ENCODE data around the gene RANBP3L.
"Not testable (repeated sequence)": the region's sequence is repeated elsewhere in the genome, so short reads cannot be mapped to it uniquely, and the experiment has no call there.

The RANBP3L gene

DNA sequence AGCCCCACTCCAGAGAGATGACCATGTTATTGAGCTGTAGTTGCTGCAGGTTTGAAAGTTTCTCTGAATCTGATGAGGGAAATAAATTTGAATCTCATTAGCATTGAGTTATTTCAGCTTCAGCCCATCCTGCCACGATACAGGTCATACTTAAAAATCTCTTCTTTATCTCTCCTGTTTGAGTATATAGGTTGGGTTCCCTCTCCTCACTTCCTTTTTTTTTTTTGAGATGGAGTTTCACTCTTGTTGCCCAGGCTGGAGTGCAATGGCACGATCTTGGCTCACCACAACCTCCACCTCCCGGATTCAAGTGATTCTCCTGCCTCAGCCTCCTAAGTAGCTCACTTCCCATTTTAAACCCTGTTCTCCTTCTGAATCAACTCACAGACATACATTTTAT is 17.9 kb downstream of the RANBP3L start:
- DNase-seq, result not testable (repeated sequence)

DNA sequence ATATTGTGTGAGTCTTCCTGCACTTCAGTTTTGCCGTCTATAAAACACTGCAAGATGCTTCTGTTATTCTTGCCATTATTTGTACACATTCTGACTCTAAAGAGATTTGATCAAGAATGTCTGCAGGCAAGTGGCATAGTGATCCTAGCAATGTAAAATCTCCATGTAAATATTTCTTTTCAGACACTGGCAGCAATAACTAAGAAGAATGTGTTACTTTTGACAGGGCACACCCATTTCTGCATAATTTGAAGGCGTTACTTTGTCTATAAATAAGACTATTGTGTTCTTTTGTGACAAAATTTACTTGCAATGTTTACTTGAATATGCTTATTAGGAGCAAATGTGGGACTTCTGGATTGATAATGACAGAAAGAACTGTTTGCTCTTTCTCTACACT is 20.1 kb downstream of the RANBP3L start:
- DNase-seq, result no peak

DNA sequence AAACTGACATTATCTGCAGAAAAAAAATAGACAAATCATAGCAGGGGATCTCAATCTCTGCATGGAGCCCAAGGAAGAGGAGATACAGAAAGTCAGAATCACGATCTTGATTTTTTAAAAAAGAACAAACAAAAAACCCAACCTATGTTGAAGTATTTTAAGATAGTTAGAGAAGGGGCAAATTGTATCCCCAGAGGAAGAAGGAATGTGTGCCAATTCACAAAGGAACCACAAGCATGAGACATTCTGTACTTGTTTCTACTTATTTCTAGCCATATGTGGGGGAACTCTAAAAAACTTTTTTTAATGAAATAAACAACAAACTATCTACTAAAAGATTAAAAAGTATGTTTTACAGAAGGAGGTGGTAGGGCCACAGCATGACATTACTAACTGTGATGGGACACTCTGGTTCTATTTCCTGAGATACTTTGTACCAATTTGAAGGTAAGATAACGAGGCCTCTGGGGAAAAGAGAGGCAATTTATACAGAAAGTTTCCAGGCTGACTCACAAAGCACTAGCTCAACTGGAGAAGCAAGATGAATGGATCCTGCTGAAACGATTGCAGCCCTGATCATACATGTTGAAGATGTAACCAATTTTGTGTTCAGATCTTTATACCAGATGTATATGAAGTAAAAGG is 22.5 kb downstream of the RANBP3L start:
- no peak for DNase-seq

DNA sequence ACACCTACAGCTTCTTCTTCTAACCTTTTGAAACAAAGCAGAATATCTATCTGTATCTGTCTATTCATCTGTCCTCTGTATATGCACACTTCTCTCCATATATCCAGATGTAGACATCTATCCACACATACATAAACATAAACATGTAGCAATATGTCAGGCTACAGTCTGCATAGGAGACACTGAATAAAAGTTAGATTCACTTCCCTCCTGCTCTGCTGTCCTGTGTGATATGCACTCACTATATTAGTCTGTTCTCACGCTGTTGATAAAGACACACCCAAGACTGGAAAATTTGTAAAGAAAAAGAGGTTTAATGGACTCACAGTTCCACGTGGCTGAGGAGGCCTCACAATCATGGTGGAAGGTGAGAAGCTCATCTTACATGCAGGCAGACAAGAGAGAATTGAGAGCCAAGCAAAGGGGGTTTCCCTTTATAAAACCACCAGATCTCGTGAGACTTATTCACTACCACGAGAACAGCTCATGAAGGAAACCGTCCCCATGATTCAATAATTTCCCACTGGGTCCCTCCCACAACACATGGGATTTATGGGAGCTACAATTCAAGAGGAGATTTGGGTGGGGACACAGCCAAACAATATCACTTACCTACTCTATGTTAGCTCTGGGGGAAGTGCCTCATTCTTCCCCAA is 24.1 kb downstream of the RANBP3L start:
- no peak for DNase-seq

DNA sequence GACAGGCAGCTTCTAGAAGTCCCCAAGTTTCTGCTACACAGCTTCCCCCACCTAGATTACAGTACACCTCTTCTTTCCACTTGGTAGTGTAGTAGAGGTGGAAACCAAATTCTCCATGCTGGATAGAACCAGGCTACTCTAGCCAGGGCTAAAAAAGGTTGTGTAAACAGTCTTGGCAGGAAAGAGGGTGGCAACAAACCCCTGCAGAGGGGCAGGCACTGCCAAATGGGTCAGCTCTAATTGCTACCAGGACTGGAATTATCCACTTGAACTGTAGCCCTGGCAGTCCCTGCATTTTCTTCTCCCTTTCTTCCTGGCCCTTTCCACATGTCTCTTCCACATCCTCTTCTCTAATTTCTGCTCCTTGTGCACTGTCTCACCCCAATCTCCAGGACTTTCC is 24.8 kb downstream of the RANBP3L start:
- no peak for DNase-seq

DNA sequence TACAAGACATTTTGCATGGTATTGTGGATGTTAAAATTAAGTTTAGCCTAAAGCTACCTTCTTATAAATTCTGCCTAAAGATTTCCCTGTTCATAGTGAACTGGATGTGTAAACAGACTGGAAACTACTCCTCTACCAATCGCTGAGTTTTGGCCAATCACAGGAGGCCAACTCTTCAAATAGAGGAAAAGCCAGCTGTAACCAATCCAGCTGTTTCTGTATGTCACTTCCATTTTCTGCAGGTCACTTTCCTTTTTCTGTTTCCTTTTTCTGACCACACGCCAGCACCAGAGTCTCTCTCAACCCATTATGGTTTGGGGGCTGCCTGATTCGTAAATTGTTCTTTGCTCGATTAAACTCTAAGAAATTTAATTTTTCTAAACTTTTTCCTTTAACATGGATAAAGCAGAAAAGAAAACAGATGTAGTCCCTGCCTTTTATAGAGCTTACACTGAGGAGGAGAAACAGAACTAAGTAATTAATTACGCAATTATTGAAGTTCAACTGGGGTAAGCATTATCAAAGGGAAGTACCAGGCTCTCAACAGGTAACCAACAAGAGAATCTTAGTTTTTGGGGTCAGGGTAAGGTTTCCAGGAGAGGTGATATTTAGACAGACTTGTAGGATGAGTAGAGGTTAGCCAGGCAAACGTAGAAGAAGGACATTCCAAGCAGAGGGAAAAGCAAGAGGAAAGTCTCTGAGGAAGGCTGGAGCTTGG is 27.7 kb downstream of the RANBP3L start:
- no peak for DNase-seq

DNA sequence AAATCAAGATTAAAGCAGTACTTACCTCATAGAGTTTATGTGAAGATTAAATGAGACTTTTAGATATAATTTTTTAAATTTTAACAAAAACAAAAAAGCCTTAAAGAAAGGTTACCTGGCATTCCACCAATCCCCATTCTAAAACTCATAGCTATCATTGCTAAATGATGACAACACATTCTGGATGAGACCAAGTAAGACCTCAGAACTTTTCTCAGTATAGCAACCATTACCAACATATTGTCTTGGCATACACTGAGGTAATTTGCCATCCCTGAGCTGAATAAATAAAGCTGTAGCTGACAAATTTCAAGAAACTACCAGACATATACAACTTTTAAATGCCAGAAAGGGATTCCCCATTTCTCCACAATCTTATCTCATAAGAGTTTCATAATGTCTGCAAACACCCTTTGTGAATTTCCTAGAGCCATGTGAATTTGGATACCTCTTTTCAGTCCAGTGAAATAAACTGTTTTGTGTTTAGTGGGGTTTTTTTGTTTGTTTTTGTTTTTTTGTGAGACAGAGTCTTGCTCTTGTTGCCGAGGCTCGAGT is 29.5 kb downstream of the RANBP3L start:
- DNase-seq, result no peak

DNA sequence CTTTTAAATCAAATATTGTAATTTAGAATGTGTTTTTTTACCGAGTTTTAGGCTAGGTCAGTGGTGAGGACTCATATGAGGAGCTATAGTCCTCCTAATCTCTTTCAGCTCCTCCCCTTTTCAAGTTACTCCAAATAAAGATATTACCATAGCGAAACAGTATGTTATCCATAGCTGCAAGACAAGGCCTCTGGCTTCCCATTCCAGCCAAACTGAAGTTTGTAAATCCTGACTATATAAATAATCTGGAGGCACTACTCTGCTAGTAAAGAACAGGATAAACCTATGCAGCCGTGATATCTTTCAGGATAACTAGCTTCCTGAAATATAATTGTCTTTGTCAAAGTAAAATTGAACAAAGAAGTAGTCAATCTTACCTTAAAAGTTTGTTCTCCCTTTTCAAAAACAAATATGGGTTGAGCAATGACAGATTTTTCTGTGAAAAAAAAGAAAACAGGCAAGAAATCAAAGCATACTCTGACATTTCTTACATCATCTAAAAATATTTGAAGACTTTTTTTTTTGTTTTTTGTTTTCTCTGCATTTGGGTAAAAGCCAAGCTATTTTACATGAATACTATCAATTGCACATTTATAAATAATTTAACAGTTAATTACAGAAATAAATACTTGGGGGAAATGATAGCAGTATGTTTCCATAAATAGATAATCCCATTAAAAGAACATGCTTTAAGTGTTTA is 30.7 kb downstream of the RANBP3L start:
- no peak for DNase-seq

DNA sequence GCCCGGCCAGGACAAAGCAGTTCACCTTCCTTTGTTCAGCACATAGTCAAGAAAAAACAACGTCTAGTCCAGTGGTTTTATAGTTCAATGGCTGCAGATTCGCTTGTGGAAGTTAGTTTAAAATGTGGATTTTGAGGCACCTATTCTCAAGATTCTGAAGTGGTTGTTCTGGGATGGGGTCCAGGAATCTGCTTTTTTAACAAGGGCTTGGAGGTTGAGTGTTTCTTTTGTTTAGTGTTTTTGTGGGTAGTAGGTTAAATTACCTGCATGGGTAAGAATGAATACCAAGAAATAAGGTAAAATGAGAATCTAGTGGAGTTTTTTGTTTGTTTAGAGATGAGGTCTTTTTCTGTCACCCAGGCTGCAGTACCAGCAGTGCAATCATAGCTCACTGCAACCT is 31.5 kb downstream of the RANBP3L start:
- no peak for DNase-seq

DNA sequence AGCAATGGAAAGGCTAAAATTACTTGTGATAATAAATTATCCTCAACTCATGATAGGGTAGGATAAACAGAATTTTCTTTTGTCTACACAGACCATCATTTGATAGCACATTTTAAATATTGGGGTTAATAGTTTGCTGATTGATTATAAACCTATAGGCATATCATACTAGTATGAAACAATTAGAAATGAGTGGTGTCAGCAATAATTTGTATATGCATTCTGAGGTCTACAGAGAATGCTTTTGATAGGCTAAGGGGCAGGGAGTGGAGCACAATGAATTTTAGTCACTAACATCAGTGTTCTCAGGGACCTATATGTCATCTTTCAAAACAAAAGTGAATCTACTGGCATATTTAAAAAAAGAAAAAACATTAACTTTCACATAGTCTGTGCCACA is 32.2 kb downstream of the RANBP3L start:
- DNase-seq, result no peak

DNA sequence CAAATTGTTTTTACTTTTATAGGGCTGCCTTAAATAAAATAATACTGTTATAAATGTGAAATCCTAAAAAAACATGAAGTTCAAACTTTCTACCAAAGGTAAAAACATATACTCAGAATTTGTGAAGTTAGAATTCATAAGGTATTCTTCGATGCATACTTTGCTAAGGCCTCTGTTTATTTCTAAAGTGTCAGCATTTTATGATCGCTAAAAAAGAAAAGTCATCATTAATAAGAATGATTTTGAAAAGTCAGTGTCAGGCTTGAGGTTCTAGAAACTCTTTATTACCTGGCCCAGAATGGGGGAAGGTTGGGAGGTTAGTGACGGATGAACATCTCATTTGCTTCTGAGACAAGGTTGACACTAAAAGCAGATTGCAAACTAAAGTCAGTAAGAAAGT is 33.8 kb downstream of the RANBP3L start:
- no peak for DNase-seq

DNA sequence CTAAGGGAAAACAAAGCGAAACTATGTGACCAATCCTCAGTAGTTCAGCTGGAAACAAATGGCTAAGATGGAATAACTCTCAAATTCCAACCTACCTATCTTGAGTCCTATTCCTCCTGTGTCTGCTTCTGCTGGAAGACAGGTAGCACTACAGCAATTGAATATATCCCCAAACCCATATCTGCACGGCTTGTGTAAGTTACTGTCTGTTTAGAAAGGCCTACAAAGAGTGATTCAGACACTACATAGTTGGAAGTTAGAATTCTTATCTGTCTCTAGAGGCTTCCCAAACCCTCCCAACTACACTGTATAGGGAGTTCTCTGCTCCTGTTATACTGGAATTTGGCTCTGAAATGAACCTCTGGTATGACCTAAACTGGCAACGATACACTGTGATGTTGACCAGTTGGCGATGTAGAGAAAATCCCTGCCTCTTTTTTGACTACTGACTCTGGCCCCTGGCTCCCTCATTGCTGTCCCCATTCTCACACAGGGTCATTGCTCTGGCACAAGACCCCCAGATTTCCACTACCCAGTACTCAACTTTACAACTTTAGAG is 37.4 kb downstream of the RANBP3L start:
- no peak for DNase-seq

DNA sequence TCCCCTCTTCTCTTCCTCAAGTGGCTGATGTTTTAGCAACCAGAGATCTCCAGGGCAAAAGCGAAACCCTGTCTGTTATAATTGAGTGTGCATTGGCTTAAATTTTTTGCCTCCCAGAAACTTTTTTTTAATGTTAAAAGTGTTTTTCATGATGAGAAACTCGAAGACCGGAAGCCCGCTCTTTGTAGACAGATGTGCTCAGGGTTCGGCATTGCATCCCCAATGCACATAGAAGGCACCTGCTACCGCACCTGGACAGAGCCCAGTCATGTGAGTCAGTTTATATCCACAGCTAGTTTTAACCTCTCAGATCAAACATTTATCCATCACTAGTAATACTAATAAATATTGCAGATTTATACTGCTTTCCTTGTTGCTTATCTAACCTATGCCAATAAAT is 40.5 kb downstream of the RANBP3L start:
- no peak for DNase-seq

DNA sequence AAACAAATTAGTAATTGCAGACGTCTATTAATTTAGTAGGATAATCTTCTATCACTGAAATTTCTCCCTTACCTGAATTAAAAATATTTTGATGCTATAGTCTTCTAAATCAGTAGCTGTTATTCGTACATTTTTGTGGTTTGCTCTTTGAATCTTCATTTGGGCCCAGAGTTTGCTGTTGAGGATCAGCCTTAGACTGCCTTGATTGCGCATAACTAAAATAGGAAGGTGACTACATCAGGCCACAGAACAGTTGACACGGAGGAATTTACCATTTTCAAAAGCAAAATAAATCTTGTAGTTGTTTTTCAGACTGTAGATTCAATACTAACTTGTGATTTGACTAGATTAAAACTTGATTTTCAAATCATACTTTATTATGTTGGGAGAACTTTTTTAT is 48.1 kb downstream of the RANBP3L start:
- no peak for DNase-seq

DNA sequence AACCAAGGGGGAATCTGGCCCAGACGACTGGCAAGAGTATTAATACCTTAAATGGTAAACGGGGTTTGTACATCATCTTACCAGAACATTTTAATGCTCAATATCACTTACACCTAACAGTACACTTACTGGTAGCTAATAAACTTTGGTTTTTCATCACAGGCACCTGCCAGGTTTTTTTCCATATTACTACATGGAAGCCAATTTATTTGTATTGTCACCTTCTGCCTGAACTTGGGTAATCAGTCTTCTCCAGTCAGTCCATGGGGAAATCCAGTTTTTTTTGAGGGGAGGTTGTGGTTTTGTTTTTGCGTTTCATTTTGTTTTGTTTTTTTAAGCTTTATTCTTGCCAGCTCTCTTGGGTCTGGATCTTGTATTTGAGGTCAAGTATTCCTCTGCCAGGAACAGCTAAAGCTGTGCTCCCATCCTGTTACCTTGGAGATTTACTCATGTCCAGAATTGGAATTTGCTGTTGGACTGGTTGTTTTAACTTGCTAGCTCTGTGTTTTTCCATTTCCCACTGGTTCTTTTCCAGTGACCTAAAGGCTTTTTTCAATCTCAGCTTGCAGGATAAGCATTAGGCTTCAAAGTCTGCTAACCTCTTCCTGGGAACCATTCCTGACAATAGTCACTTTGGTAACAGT is 48.9 kb downstream of the RANBP3L start:
- no peak for DNase-seq

DNA sequence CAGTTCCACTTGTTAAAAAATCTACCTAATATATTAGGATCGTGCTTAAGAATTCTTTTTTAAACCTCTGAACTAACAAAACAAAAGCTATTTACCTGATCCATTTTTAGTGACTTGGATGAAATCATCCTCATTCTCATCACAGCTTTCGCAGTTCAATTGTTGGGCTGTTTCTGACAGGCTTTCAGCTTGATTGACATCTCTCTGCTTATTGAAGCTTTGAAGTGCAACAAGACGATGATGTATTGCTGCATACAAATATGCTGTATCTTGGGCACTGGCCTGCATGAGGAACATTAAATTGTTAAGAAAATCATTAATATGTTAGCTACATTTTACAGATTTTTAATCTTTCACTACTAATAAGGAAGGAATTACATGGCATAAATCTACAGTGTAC is 50.5 kb downstream of the RANBP3L start:
- DNase-seq, result no peak

DNA sequence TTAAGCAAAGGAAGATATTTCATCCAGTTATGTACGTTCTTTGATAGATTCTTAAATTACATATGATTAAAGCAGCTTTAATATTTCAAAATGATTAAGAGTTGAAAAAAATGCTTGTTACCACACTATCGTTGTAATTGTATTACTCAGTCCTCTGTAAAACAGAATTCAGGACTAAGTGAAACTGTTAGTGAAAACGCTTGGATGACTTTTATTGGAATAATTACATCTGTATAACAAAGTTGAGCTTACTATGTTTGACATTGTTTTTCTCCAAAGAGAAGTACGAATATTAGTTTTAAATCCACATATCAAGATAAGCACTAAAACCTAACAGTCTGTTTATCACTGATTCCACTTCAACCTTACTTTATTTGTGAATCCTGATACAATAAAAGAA is 51.3 kb downstream of the RANBP3L start:
- DNase-seq, result no peak

DNA sequence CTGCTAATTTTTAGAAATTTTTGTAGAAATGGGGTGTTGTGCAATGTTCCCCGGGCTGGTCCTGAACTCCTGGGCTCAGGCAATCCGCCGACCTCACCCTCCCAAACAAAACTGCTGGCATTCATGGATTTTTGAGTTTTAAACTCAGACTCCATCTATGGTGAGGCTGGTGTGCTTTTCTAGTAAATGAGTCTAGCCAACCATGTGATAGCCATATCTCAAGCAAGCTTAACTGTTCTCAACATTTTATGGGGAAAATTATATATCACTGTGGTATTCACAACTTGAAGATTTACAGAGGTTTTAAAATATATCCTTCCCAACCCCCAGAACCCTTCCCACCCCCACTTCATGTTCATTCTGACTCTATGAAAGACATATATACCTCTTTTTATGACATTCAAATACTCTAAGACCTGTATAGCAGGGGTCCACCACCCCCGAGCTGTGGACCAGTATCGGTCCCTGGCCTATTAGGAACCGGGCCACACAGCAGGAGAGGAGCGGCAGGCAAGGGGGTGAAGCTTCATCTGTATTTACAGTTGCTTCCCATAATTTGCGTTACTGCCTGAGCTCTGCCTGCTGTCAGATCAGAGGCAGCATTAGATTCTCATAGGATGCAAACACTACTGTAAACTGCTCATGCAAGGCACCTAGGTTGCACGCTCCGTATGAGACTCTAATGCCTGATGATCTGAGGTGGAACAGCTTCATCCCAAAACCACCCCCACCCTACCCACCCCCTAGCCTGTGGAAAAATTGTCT is 55.5 kb downstream of the RANBP3L start:
- no peak for DNase-seq

DNA sequence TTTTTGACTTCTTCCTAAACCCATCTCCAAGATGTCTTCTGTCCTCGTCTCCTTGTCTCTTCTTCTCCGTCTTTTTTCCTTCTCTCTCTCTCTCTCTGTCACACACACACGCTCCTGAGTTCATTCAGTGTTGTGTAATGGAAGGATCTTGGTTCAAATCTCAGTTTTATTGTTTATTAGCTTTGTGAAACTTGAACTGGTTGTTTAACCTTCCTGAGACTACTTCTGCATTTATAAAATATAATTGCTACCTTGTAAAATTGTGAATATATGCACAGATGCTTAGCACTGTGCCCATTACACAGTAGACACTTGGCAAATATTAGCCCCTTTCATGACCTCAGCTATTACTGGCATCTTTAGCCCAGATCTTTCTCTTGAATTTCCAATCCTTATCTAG is 57.6 kb downstream of the RANBP3L start:
- no peak for DNase-seq

DNA sequence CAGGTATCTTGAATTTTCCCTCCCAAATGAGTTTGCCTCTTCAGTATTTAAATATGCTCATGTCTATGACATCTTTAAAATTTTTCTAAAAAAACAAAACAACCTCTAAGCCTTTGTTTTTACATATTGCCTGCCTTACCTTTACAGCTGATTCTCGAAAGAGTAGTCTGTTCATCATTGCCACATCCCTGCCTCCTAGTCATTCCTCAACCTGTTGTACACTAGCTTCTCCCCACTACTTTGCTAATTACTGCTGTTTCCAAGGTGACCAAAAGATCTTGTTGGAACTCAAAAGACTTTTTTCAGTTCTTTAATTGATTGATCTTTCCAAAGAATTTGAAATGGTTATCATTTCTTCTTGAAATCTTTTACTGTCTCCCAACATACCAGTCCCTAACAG is 58.0 kb downstream of the RANBP3L start:
- DNase-seq, result no peak

DNA sequence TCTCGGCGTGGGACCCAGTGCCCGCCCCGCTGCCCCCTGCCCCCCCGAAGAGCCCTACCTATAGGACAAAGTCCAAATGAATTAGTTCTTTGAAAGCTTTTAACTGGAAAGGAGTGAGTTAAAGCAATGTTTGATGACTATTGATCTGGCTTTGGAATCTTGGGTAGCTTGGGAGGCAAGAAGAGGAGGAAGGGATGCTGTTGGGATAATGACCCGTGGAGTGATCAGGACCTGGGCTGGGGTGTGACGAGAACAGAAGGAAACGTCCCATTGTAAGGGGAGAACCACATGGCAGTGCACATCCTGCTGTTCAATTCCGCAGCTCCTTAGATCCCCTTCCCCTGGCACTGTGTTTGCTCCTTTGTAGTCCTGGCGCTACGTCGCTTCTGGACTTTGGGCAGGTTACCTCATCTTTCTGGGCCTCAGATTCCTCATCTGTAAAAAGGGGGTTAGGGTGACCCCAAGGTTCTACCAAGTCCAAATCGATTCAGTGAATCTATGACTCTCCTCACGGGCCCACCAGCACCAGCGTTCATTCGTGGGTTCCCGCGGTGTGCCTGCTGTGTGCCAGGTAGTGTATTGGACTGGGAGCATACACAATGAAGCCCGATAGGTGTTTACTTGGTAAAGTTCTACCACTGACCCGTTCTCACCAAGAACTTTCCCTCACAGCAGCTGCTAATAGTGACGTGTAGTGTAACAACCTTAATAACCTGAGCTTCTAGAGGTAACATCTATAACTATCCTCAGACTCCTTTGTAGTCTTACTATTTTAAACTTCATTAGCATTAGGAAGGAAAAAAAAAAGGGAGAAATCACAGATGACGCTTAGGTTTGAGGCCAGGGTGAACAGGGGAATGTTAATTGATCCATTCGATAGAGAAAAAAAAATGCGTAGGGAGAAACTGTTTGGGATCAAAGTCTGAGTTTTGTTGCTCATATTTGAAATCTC is 58.9 kb downstream of the RANBP3L start:
- DNase-seq, result no peak

Measured in NCI-H1694 (cell line).